Activated naive CD8-positive, alpha-beta T cell treated with anti-CD3 and anti-CD28 coated beads, Interleukin-2, amount 10 ng/mL, durations not matched to agents 7 days and 5 days (primary cell): ENCODE results near the gene OOSP2. TPM values are rescaled to one million over a fixed set of nuclear protein-coding genes. Genes with fewer than 3 reads are reported as not detected.
"Not testable (repeated sequence)": the region's sequence is repeated elsewhere in the genome, so short reads cannot be mapped to it uniquely, and the experiment has no call there.

ENCODE experiments used
- ATAC-seq: fragments of 150-1000 bp; cut with Tn5 transposase; one replicate; pipeline ENCODE4 v1.10.0; 2021; ENCODE audit warnings: low read depth, moderate library complexity
- POLR2A ChIA-PET: fragments of 350-600 bp; sonication (Branson Sonifier 250); formaldehyde crosslinking; loops from one replicate; lab custom pipeline; 2021; ENCODE audit warnings: antibody characterized with exemption; lab: Charles Lee
- DNase-seq: peaks from one replicate; pipeline ENCODE4 v3.0.0; 2021
- H3K27ac Mint-ChIP-seq: one replicate; pipeline ENCODE4 v1.8.0; 2022; ENCODE audit warnings: mild to moderate bottlenecking, mixed read lengths
- H3K27me3 Mint-ChIP-seq: one replicate; pipeline ENCODE4 v1.8.0; 2022; ENCODE audit warnings: mild to moderate bottlenecking, moderate library complexity, mixed read lengths
- H3K36me3 Mint-ChIP-seq: one replicate; pipeline ENCODE4 v1.8.0; 2021; ENCODE audit warnings: mild to moderate bottlenecking, mixed read lengths
- H3K4me1 Mint-ChIP-seq: one replicate; pipeline ENCODE4 v1.8.0; 2021; ENCODE audit warnings: mixed read lengths
- H3K4me3 Mint-ChIP-seq: one replicate; pipeline ENCODE4 v1.8.0; 2022; ENCODE audit warnings: mild to moderate bottlenecking, moderate library complexity, mixed read lengths
- H3K9me3 Mint-ChIP-seq: one replicate; pipeline ENCODE4 v1.8.0; 2021; ENCODE audit warnings: mixed read lengths
- total RNA-seq, 2 experiments: library from RNA; stranded (reverse); gene quantifications; one replicate each; pipeline ENCODE4 v1.2.3, GENCODE V29; 2021

Gene OOSP2, protein sequence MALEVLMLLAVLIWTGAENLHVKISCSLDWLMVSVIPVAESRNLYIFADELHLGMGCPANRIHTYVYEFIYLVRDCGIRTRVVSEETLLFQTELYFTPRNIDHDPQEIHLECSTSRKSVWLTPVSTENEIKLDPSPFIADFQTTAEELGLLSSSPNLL
- total RNA-seq, result not detected

DNA sequence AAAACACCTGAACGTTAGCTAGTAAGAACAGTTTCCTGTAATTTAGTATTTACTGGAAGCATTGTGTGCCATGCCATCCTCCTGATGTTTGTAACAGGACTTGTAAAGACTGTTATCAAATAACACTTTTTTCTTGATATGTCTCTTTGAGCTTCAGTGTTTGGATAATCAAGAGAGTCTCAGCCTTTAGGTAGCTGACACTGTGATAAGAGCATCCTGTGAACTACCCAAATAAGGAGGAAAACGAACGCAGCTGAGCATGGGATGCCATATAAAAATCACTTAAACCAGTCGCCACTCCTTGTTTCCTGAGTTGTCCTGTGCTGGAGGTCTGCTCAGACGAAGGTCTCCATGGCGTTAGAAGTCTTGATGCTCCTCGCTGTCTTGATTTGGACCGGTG lies at the start of gene OOSP2:
Gene OOSP2, plus strand, starts transcription at position 301 of the 400 bp plus-strand sequence. Its CDS starts 51 bp downstream, at position 352.
- H3K4me3 Mint-ChIP-seq, result no peak within 1 kb of the TSS
- DNase-seq, result no peak
- H3K27me3 Mint-ChIP-seq, result no peaks in the 10 kb centered on the region
- POLR2A ChIA-PET, result no interaction called here
- ATAC-seq, result no peak
- H3K4me1 Mint-ChIP-seq, result no peaks in the 10 kb centered on the region
- H3K9me3 Mint-ChIP-seq, result no peaks in the 10 kb centered on the region
- H3K27ac Mint-ChIP-seq, result no peak within 1 kb of the TSS
- no peaks in the 10 kb centered on the region for H3K36me3 Mint-ChIP-seq

DNA sequence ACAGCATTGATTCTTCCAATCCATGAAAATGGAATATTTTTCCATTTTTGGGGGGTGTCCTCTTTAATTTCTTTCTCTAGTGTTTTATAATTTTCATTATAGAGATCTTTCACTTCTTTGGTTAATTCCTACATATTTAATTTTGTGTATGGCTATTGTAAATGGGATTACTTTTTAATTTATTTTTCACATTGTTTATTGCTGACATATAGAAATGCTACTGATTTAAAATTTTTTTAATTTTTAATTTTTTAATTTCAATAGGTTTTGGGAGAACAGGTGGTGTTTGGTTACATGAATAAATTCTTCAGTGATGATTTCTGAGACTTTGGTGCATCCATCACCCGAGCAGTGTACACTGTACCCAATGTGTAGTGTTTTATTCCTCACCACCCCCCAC lies 49.8 kb upstream of the OOSP2 start:
- Mint-ChIP-seq H3K36me3 (no peaks in the 10 kb centered on the region), H3K9me3 (peaks cover 5% of the 10 kb centered on the region), H3K4me3 (no peak overlapping the region), H3K27me3 (no peaks in the 10 kb centered on the region), H3K27ac (no peak overlapping the region), H3K4me1 (no peaks in the 10 kb centered on the region)
- POLR2A ChIA-PET, result no interaction called here
- DNase-seq (no peak), ATAC-seq (no peak)

DNA sequence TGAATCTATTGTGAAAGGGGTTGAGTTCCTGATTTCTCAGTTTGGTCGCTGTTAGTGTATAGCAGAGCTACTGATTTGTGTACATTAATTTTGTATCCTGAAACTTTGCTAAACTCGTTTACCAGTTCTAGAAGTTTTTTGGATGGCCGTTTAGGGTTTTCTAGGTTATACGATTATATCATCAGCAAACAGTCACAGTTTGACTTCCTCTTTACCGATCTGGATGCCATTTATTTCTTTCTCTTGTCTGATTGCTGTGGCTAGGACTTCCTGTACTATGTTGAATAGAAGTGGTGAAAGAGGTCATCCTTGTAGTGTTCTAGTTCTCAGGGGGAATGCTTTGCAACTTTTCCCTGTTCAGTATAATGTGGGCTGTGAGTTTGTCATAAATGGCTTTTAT lies 47.8 kb upstream of the OOSP2 start:
- no peaks in the 10 kb centered on the region for H3K36me3 Mint-ChIP-seq
- ATAC-seq (no peak), DNase-seq (no peak)
- peaks cover 5% of the 10 kb centered on the region for H3K9me3 Mint-ChIP-seq
- H3K4me3 Mint-ChIP-seq, result no peak overlapping the region
- peaks cover 3% of the 10 kb centered on the region for H3K27me3 Mint-ChIP-seq
- POLR2A ChIA-PET, result no interaction called here
- H3K27ac Mint-ChIP-seq, result no peak overlapping the region
- no peaks in the 10 kb centered on the region for H3K4me1 Mint-ChIP-seq

DNA sequence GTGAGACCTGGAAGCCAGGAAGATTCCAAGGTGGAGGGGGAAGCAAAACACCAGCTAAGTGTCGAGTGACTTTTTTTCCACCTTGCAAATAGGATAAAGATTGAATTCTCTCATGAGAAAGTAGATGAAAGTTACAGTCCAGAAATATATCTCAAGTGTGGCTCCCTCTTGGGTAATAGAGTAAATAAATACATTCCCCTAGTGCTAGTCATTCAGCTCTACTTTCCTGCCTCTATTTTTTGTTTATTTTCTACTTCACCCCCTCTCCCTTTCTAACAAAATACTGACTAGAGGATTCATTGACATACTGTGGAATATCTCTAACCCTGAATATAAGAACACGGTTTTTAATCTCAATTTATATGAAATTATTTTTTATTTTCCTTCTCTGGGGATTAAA lies 42.4 kb upstream of the OOSP2 start:
- H3K9me3 Mint-ChIP-seq, result no peaks in the 10 kb centered on the region
- DNase-seq (no peak), ATAC-seq (no peak)
- H3K4me3 Mint-ChIP-seq, result no peak overlapping the region
- no peaks in the 10 kb centered on the region for H3K36me3 Mint-ChIP-seq
- H3K4me1 Mint-ChIP-seq, result no peaks in the 10 kb centered on the region
- H3K27ac Mint-ChIP-seq, result no peak overlapping the region
- peaks cover 7% of the 10 kb centered on the region for H3K27me3 Mint-ChIP-seq
- POLR2A ChIA-PET, result no interaction called here

DNA sequence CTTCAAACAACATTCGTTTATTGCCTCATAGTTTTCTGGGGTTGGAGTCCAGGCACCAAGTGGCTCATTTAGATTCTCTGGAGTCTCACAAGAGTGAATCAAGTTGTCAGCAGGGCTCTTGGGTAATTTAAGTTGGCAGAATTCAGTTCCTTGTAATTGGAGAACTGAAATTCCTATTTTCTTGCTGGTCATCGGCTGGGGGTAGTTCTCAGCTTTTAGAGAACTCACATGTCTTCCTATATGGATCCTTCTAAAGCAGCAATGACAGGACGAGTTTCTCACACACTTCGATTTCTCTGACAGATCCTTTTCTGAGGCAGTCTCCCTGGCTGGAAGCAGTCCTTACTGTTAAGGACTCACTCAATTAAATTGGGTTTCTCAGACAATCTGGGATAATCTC lies 40.5 kb upstream of the OOSP2 start:
- no peak overlapping the region for H3K27ac Mint-ChIP-seq
- POLR2A ChIA-PET, result no interaction called here
- H3K4me1 Mint-ChIP-seq, result no peaks in the 10 kb centered on the region
- ATAC-seq (no peak), DNase-seq (no peak)
- H3K36me3 Mint-ChIP-seq, result no peaks in the 10 kb centered on the region
- H3K4me3 Mint-ChIP-seq, result no peak overlapping the region
- H3K9me3 Mint-ChIP-seq, result no peaks in the 10 kb centered on the region
- H3K27me3 Mint-ChIP-seq, result peaks cover 13% of the 10 kb centered on the region

DNA sequence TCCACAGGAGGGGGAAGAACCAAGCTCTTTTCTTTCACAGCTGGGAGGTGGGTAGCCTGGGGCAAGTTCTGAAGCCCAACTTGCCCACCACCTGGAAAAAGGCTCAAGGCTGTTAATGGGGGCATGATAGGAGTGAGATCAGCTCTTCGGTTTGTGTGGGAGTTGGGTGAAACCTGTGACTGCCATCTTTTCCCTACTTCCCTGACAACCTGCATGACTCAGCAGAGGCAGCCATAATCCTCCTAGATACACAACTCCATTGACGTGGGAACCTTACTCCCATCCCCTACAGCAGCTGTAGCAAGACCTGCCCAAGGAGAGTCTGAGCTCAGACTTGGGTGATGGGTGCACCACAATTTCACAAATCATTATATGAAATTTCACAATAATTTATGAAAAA lies 36.5 kb upstream of the OOSP2 start:
- ATAC-seq, result no peak
- Mint-ChIP-seq H3K4me1 (no peaks in the 10 kb centered on the region), H3K4me3 (no peak overlapping the region), H3K27ac (no peak overlapping the region), H3K27me3 (peaks cover 18% of the 10 kb centered on the region), H3K36me3 (no peaks in the 10 kb centered on the region), H3K9me3 (no peaks in the 10 kb centered on the region)
- no peak for DNase-seq
- POLR2A ChIA-PET, result no interaction called here

DNA sequence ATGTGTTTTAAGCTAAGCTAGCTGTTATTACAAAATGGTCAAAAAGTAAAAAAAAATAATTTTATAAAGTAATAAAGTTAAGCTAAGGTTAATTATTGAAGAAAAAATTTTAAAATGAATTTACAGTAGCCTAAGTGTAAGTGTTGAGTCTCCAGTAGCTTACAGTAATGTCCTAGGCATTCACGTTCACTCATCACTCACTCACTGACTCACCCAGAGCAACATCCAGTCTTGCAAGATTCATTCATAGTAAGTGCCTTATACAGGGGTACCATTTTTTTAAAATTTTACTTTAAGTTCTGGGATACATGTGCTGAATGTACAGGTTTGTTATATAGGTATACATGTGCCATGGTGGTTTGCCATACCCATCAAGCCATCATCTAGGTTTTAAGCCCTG lies 34.8 kb upstream of the OOSP2 start:
- Mint-ChIP-seq H3K36me3 (no peaks in the 10 kb centered on the region), H3K27me3 (peaks cover 18% of the 10 kb centered on the region), H3K27ac (no peak overlapping the region), H3K4me1 (no peaks in the 10 kb centered on the region), H3K9me3 (no peaks in the 10 kb centered on the region), H3K4me3 (no peak overlapping the region)
- POLR2A ChIA-PET, result no interaction called here
- ATAC-seq (no peak), DNase-seq (no peak)

DNA sequence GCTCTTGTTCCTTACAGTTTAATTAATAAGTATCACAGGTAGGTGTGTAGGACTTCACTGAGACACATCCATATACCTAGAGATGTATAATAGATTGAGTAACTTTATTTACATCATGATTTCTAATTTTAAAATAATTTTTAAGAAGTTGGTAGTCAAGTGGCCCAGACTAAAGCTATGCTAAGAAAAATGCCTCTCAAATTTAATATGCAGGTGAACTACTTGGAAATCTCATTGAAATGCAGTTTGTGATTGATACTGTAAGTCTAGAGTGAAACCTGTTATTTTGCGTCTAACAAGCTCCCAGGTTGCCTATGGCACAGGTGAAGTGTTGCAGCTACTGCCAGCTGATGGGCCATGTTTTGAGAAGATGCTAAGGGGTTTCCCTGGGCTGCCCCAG lies 23.3 kb upstream of the OOSP2 start, which contains the start of gene OOSP4B:
Gene OOSP4B, plus strand, starts transcription at position 301 of the 400 bp plus-strand sequence.
- no peak within 1 kb of the TSS for H3K4me3 Mint-ChIP-seq
- ATAC-seq, result no peak
- POLR2A ChIA-PET, result no interaction called here

DNA sequence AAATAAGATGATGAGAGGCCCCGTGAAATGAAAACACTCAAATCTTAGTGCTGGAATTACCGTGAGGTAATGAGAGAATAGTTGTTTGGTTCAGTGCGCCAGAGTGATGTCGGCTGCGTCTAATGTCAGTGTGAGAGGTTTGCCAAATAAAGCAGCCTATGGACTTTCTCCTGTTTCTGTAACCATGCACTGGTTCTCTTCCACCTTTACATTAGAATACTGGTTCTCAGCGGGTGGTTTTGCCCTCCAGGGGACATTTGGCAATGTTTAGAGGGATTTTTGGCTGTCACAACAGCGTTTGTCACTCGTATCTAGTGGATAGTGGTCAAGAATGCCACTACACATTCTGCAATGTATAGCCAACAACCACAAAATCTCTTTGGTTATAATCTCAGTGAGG lies 22.2 kb upstream of the OOSP2 start:
- H3K4me1 Mint-ChIP-seq, result no peaks in the 10 kb centered on the region
- H3K9me3 Mint-ChIP-seq, result peaks cover 1% of the 10 kb centered on the region
- H3K27ac Mint-ChIP-seq, result no peak overlapping the region
- POLR2A ChIA-PET, result no interaction called here
- no peaks in the 10 kb centered on the region for H3K27me3 Mint-ChIP-seq
- no peak for ATAC-seq
- DNase-seq, result no peak
- H3K36me3 Mint-ChIP-seq, result no peaks in the 10 kb centered on the region
- no peak overlapping the region for H3K4me3 Mint-ChIP-seq

More for the DNA sequence above, 23.3 kb upstream of the OOSP2 start, which contains the start of gene OOSP4B:
- H3K27me3 Mint-ChIP-seq, result no peaks in the 10 kb centered on the region
- H3K27ac Mint-ChIP-seq, result no peak within 1 kb of the TSS
- H3K9me3 Mint-ChIP-seq, result peaks cover 1% of the 10 kb centered on the region
- DNase-seq, result no peak
- no peaks in the 10 kb centered on the region for H3K4me1 Mint-ChIP-seq
- H3K36me3 Mint-ChIP-seq, result no peaks in the 10 kb centered on the region

DNA sequence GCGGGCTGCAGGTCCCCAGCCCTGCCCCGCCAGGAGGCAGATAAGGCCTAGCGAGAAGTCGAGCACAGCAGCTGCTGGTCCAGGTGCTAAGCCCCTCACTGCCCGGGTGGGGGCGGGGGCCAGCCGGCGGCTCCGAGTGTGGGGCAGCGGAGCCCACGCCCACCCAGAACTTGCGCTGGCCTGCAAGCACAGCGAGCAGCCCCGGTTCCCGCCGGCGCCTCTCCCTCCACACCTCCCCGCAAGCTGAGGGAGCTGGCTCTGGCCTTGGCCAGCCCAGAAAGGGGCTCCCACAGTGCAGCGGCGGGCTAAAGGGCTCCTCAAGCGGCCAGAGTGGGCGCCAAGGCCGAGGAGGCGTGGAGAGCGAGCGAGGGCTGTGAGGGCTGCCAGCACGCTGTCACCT lies 19.8 kb upstream of the OOSP2 start:
- H3K27me3 Mint-ChIP-seq, H3K4me1 Mint-ChIP-seq, H3K36me3 Mint-ChIP-seq, DNase-seq, H3K27ac Mint-ChIP-seq, POLR2A ChIA-PET, H3K9me3 Mint-ChIP-seq, ATAC-seq, H3K4me3 Mint-ChIP-seq: not testable (repeated sequence)

DNA sequence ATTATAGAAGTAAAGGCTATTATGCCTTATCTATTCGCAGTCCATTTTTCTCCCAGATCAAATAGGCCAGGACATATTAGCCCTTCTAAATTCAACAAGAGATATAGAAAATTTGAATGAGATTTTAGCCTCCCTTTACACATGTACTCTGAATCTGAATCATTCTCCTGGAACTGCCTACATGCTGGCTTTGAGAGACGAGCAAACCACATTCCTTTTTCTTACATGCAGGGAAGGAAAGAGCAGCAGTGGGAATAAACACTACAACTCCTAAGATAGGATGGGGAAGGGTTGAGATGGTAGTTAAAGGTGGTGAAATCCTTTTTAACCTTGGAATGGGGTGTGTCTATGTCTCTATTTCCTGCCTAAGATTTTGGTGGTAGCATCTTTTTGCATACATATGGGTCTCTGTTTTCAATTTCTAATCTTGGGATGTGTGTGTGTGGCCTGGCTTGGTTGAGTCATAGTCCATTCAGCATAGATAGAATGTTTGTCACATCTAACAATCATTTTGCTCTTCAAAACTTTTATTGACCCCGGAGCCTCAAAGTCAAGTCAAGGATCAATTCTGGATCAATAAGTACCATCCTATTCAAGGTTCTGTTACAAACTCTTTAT lies 11.1 kb upstream of the OOSP2 start:
- Mint-ChIP-seq H3K4me1 (no peaks in the 10 kb centered on the region), H3K9me3 (no peaks in the 10 kb centered on the region), H3K4me3 (no peak overlapping the region), H3K27ac (no peak overlapping the region), H3K36me3 (no peaks in the 10 kb centered on the region), H3K27me3 (no peaks in the 10 kb centered on the region)
- DNase-seq (no peak), ATAC-seq (no peak)
- POLR2A ChIA-PET, result no interaction called here

DNA sequence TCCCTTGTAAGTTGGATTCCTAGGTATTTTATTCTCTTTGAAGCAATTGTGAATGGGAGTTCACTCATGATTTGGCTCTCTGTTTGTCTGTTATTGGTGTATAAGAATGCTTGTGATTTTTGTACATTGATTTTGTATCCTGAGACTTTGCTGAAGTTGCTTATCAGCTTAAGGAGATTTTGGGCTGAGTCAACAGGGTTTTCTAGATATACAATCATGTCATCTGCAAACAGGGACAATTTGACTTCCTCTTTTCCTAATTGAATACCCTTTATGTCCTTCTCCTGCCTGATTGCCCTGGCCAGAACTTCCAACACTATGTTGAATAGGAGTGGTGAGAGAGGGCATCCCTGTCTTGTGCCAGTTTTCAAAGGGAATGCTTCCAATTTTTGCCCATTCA lies 10.2 kb downstream of the OOSP2 start:
- H3K9me3 Mint-ChIP-seq, H3K27ac Mint-ChIP-seq, H3K4me1 Mint-ChIP-seq, H3K36me3 Mint-ChIP-seq, H3K4me3 Mint-ChIP-seq, POLR2A ChIA-PET, ATAC-seq, DNase-seq, H3K27me3 Mint-ChIP-seq: not testable (repeated sequence)

DNA sequence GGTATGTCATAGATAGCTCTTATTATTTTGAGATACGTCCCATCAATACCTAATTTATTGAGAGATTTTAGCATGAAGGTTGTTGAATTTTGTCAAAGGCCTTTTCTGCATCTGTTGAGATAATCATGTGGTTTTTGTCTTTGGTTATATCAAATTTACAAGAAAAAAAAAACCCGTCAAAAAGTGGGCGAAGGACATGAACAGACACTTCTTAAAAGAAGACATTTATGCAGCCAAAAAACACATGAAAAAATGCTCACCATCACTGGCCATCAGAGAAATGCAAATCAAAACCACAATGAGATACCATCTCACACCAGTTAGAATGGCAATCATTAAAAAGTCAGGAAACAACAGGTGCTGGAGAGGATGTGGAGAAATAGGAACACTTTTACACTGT lies 10.6 kb downstream of the OOSP2 start:
- POLR2A ChIA-PET, H3K36me3 Mint-ChIP-seq: not testable (repeated sequence)

DNA sequence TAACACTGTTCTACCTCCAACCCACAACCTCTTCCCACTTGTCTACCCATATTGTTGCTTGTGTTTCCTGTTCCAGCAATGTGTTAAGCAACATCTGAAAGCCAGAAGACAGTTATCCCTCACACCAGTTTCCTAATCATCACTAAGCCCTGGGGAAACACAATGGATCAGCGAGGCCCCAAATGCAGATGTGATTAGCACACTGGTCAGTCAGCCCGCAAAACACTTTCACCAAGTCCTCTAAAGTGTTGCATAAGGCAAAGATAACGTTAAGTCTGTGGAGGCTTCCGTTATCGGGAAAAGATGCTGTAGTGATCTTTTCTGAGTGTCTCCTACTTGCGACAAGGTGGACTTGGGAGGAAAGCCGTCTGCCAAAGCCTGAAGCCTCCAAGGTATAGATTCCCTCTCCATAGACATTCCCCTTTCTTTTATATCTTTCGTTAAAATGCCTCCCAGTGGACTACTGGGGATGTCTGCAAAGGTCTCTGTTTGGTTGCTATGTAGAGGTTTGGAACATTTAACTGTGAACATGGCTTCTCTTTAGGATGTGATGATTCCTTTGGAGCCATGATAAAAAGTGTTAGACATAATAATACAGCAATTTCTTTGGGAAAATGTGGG lies 16.2 kb downstream of the OOSP2 start, which contains the start of gene MS4A3:
Gene MS4A3, plus strand, starts transcription at position 317 of the 621 bp plus-strand sequence. CDS start 4,496 bp downstream, outside the sequence.
- ATAC-seq, result no peak
- Mint-ChIP-seq H3K9me3 (peaks cover 2% of the 10 kb centered on the region), H3K27ac (no peak within 1 kb of the TSS), H3K4me1 (no peaks in the 10 kb centered on the region), H3K36me3 (no peaks in the 10 kb centered on the region), H3K4me3 (no peak within 1 kb of the TSS), H3K27me3 (no peaks in the 10 kb centered on the region)
- no peak for DNase-seq
- POLR2A ChIA-PET, result no interaction called here

More for the DNA sequence above, 10.6 kb downstream of the OOSP2 start:
- H3K27me3 Mint-ChIP-seq, H3K4me3 Mint-ChIP-seq, ATAC-seq, H3K27ac Mint-ChIP-seq, H3K4me1 Mint-ChIP-seq, DNase-seq, H3K9me3 Mint-ChIP-seq: not testable (repeated sequence)
